HL-60/S4 (cell line): ENCODE results near the gene ATP11A.

ENCODE experiments used
- in situ Hi-C: fragments of 300-500 bp; cut with MboI; formaldehyde crosslinking; loops from 2 replicates; pipeline ENCODE4 v1.14.3; 2022; ENCODE audit warnings: low sequenced_read_pairs

ATP11A gene

DNA sequence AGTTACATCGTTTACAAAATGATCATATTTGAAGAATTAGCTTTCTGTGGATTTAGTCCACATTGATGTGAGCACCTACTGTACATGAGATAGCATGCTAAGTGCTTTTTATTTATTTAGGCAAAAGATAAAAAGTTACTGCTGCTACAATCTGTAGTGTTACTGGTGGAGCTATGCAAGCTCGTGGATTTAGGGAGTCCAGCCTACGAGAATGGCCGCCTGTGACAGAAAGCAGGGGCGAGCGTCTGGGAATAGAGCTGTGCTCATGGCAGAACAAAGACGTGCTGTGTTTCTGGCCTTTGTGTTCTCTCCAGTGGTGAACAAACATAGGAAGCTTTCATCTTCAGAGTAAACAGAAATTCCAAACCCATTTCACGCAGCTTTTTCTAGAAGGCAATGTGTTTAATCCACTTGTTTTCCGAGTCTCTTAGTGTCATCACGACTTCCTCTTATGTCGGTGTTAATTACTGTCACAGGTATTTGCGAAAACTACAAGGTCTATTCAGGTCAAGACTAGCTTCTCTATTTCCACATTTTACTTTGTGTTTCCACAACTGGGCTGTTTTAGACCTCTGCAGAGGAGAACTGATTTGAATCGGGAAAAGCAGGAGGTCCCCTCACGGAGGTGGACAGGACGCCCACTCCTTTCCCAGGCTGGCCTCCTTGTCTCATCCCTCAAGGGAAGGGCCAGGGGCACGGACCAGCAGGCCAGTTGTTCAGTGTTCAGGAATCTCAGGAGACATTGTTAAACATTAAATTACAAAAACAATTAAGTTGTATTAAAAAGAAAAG, 67.3 kb downstream of the ATP11A start:
- in situ Hi-C loops, result no loop called here

DNA sequence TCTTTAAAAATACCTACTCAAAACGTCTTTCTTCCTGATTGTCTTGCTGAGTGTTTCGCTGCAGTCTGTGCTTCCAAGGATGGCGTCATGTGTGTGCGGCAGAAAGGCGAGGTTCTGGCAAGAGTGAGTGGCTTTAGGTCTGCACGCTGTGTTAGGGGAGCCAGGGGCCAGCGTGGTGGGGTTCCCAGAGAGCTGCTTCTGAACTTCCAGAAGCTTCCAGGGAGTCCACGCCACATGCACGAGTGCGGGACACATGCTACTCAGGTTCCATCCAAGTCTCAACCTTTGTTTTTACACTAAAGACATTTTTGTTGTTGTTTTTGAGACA, 67.9 kb downstream of the ATP11A start:
- in situ Hi-C loops, result no loop called here

DNA sequence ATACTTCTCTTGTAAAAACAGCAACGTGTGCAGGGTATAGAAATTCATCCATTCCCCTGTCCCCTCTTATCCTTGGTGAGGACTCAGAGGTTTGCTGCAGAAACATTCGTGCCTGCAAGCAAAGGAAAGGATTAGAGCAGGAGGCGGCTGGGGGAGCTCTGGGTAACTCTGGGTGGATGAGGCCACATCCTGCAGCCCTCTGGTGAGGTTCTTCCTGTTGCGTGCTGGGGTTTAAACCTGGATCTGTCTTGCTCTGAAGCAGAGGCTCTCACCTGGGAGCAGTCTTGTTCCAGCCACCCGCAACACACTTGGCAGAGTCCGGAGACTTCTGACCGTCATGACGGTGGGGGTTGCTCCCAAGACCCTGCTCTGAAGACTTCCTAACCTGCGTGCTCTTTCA, 69.2 kb downstream of the ATP11A start:
- in situ Hi-C loops, result no loop called here

DNA sequence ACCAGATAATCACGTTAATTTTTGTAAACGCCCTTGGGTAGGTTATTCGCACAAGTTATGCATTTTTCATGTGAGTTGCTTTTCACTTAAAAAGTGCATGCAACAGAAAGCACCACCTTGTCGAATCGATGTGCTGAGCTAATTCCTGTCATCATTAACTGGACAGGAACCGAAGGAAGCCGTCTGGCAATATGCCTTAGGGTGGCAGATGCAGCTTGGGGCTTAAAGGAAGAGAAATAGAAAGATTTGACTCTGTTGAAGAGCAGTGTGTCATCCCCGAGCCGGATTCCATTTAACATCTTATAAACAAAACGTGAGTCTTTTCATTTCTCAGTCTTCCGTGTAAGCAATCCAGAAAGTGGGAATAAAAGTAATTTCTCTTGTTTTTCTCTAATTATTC, 70.0 kb downstream of the ATP11A start:
- in situ Hi-C loops, result no loop called here

DNA sequence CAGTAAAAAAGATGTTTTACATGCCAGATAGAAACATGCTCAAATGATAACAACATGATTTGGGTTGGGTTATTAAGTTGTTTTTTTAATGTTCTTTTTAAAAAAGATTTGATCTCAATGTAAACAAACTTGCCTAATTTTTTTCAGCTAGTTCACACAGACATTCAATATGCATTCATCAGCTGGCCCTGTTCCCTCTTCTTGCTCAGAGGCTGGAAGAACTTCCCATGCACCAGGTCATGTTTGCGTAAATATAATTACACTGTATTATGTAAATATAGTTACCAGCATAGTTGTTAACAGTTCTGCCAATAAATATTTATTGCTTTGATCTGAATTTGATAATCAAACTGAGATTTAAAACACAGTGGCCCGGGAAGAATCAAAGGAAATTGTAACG, 70.6 kb downstream of the ATP11A start:
- in situ Hi-C loops, result no loop called here

DNA sequence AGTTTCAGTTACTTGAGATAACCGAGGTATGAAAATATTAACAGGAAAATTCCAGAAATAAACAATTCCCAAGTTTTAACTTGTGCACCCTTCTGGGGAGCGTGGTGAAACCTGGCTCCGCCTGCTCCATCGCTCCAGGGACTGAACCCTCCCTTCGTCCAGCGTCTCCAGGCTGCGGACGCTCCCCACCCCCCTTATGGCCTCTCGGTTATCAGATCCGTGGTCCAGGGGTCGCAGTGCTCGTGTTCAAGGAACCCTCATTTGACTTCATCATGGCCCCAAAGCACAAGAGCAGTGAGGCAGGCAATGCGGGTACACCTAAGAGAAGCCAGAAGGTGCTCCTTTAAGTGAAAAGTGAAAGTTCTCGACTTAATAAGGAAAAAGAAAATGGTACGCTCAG, 71.1 kb downstream of the ATP11A start:
- in situ Hi-C loops, result no loop called here

DNA sequence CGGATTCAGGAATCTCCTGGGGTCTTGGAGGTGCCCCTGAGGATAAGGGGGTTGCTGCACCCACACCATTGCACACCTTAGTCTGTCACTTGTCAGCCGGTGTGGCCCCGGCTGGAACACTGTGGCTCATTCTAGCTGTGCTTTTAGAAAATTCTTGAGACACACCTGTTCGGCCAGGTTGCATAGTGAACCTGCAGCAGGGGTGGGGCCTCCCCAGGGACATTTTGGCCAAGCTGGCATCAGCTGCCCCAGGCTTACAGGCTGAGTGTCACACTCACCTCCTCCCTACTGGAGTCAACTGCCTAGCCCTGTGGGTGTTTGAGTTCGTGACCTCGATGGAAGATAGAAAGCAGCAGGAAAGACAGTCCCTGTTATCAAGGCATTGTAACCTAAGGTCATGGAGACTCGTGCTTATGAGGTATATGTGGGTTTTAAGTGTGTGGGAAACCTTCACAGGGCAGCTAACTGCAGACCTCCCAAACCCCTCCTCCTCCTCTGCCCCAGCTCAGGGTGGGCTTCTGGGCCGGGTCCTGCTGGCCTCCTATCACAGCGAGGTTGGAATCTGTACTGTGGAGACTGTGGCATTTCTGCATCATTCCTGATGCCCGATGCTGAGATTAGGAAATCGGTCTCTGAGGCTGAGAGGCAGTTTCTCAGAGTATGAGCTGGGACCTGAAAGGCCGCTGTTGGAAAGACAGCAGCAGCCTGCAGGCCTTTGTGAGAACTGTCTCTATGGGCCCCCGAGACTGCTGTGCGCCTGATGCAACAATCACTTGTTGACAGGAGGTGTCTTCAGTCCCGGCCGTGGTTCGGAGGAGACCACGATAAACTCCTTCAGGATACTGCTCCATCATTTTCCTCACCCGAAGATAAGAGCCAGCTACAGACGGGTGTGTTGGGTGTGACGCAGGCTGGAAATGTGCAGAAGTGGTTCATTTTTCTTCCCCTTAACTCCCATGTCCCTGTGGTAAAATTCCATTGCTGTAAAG, 72.2 kb downstream of the ATP11A start:
- in situ Hi-C loops, result no loop called here

DNA sequence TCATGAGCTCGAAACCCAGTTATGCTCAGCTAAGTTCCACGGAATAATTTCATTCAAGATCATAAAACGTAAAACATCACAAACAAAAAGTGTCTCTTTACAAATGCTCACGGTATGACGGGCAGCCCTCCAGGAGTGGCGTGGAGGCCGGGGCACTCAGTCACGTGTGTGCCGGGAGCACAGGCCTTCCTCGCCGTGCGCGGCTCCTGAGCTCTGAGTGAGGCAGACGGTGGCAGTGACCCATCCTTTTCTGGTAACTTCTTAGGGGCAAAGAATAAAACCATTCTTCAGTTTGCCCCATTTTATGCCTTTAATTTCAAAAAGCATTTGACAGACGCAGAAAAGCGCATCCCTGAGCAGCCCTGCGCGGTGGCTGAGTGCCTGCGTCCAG, 72.8 kb downstream of the ATP11A start:
- in situ Hi-C loops, result no loop called here

DNA sequence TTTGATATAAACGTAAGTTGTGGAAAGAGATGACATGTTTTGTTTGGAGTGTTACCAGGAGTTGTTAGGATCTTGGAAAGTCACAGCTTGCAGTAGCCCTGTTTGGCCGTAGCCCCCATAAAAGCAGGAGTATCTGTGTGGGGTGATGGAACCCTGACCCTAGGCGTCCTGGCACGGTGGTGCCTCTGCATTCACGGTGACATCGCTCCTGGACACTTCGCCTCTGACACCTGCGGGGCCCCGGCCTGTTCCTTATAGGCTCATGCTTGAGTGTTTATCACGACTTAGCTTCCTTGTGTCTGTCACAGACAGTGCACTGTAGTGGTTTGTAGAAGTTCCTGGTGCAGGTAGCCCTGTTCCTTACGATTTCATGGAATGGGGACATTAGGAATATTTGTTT, 74.2 kb downstream of the ATP11A start:
- in situ Hi-C loops, result no loop called here

DNA sequence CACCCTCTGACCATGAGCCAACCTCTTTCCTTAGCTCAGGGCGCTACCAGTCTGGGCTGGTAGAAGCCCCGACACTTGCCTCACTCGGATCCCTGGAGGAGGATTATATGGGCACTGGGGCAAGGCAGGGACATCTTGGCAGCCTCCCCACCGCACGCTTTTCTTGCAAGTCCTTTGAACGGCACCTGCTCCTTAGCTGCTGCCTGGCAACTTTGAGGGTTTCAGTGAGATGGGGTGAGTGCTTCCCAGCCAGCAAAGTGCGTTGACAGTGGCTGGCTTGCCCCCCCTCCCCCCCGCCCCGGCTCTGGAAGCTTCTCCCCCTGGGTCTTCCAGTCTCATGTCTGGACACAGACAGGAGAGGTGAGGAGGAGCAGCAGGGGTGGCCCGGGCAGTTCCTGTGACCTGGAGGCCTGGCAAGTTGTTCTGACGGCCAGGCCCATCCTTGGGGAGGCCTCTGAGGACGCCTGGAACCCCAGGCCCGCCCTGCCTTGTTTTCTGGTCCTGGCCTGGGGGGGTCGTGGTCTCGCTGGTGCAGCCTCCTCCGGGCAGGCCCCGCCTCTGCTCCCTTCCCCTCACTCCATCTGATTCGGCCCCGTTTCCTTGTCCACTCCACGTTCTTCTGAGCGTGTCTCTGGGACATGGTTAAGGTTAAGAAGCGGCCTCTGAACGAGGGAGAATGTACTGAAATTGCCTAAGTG, 75.2 kb downstream of the ATP11A start:
- in situ Hi-C loops, result no loop called here

DNA sequence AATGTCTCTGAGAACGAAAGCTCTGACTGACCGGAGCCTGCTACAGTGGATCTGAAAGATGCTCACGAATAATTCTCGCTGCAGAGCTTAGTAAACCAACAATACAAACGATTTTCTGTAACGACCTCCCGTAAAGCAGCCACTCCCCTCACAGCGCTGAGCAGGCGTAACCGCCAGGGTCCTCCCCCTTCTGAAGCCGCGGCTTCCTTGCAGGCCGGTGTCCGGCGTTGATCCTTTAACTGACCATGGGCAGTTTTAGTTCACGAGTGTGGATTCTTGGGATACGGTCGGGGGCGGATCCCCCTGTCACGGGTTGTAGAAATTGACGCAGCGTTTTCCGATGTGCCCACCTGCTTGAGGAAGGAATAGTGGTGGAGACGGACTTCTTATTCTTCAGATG, 75.9 kb downstream of the ATP11A start:
- in situ Hi-C loops, result no loop called here

DNA sequence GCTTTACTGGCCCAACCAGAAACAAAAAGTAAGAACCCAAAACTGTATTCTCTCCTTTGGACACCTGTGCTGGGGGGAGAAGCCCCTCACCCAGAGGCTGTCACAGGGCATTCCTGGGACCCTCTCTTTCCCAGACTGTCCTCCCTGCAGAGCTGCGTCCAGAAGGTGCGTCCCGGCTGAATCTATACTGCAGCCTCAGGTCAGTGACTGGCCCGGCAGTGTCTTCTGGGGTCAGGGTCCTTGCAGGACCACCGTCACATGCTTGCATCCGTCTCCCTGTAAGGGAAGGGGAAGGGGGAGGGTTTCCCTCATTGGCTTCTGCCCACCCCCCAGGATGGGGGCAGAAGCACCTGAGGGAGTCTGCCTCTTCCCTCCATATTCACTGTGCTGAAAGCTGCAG, 76.5 kb downstream of the ATP11A start:
- in situ Hi-C loops, result no loop called here

DNA sequence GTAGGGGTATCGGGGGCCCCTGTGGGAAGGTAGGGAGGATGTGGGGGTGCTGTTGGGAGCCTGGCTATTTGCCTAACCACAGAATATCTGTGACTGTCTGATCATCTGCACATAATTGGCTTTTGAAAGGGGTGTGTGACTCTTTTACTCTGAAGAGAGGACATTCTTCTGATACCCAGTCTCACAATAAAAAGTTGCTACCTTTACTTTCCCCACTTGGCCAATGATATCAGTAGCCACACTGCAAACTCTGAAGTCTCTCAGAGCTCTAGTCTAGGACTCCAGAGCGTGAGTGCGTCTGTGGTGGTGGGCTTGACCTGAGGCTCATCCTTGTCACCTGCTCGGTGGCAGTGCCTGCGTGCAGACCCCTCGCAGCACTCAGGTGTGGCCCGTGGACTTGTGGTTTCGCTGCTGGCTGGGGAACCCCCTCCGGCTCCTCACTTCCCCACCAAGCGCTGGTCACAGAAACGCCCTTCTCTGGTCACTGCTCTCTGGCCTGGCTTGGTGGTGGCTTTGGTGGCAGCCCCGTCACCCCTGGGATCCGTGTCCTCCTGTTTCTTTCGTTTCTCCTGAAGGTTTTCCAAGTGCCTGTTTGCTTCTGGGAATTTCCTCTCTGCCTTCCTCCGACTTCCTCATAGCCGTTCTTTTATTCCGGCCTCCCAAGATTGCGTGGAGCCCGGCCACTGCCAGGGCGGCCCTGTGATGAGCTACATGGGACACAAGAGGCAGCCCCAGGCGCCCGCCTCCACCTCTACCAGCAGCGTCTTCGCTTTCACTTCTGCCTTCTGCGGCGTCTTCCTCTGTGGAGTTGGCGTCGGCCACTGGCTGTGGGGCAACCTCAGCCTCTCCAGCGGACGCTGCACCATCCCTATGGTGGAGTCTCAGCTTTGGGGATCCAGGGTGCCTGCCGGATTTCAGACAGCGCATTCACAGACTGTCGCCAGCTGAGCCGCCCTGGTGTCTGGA, 78.0 kb downstream of the ATP11A start:
- in situ Hi-C loops, result no loop called here

DNA sequence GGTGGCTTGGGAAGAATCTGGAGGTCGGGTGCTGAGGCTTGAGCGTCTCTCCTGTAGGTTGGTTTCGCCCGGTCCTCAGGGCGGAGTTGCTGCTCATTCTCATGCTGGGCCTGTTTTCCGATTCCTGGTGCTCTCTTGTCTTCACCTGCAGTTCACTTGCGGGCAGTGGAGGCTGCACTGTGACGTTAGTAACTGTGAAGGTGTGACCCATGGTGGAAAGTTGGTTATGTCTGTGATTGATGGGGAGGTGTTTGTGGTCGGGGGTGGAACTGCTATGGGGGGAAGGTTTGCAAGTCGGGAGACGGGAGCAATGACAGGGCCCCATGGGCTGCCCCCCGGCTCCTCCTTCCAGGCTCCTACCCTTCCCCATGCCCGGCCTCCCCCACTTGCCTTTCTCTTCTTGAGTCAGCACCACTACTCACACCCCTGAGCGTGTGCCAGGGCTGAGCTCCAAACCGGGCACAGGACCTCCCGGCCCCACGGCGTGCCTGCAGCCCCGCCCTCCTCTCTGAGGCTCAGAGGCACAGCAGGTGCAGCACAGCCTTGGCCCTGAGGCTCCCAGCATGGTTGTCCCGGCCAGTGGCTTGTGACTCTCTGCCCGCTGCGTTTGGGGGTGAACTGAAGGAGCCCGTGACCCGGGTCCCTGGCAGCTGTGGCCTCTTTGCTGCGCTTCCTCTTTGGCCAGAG, 79.1 kb downstream of the ATP11A start:
- in situ Hi-C loops, result no loop called here

DNA sequence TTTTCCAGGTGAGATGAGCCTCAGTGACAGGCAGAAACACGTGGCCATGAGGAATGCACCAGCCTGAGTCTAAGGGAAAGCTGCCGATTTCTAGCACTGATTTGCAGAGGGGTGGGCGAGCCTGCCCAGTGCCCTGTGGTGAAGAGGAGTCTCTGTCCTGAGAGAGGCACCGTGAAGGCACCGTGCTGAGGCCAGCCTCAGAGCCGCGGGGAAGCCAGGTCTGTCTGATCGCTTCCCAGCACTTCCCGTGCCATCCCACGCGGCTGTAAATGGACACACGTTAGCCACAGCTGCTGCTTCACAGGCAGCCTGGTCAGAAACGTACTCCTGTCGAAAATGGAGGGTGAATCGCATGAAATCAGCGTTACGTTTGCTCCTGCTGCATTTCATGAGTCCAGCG, 79.8 kb downstream of the ATP11A start:
- in situ Hi-C loops, result no loop called here

DNA sequence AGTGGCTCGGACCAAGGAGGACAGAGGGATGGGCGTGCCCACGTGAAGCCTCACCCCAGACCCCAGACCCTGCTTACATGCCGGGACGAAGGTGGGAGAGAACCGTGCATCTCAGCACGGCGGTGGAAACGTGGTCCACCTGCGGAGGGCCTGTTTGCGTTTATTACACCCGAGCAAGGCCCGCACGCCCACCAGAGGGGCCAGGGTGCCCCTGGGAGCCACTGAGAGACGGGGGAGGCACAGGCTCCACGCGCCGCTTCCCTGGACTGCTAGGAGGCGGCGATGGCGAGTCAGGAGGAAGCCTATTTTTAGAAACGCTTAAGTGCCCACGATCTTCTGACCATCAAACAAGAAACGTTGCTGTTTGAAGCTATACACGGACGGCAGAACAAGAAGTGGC, 80.7 kb downstream of the ATP11A start:
- in situ Hi-C loops, result no loop called here

DNA sequence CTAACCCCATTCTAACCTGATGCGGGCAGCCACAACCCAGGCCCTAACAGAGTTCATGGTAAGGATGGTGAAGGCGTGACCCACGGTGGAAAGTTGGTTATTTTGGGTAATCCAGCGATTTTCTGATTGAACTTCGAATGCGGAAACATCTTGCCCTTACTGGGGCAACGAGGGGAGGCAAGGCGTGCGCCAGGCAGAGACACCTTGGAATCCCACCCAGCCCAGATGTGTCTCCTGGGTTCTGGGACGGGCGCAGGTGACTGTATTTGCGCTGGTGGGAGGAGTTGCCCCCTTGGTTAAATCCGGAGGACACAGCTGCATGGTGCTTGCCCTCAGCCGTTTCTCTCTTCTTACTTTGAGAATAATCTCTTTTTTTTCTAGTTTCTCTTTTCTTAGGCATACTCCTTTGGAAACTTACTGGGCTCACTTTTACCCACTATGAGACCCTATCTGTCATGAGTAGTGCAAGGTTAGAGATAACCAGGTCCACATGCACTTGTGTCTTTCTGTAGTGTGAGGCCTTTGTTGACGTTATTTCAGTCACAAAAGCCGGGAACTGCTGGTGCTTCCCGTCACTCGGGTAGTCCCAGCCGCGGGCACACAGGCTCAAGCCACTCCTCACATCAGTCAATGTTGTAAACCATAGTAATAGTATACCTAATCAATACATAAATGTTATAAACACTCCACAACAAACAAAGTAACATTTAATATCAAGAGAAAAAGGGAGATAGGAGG, 81.5 kb downstream of the ATP11A start:
- in situ Hi-C loops, result no loop called here

DNA sequence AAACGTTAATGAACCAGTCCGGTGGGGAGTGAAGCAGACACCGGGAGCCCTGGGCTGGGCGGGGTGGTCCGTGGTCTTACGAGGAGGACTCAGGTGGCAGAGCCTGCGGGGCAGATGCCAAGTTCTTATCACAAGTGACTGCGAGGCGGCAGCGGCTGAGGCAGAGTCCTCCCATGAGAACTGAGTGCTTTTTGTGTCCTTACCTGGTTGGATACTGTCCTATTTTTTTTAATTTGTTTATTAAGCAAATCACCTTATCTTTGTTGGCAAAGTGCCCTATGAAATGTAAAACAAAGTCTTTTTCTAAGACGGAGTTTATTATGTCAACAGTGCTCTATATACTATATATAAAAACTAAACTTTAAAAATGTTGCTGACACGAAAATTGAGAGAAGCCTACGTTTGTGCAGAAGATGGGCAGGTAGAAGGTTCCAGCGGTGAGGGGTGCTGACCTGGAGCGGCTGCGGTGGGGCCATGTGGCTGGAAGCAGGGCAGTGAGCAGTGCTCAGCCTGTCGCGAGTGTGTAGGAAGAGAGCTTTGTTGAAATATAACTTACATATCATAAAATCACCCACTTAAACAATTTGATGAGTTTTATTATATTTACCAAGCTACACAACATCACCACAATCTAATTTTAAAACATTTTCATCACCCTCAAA, 82.2 kb downstream of the ATP11A start:
- in situ Hi-C loops, result no loop called here

DNA sequence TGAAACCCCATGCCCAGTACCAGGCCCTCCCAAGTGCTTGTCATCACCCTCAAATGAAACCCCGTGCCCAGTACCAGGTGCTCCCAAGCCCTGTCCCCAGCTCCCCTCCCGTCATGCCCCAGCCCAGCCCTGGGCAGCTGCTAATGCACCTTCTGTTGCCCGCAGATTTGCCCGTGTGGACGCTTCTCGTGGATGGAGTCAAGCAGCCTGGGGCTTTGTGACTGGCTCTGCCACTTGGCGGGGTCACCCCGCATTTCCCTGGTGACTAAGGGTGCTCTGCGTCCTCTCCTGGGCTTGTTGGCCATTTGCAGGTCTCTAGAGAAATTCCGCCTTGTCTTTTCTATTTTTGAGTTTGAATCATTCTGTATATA, 82.7 kb downstream of the ATP11A start:
- in situ Hi-C loops, result no loop called here
